SKM-1 treated with dmso at 0.1 percent for 144 hours (cell line): Measurements from ENCODE around the gene FYCO1.

ENCODE experiments used
- DNase-seq: peaks from one replicate; lab custom pipeline; 2025; ENCODE audit not compliant: unreplicated experiment; lab: John Stamatoyannopoulos, UW

FYCO1 gene

GRCh38 chr3:45890405-45890804 lies 105.2 kb downstream of the FYCO1 start:
- no peak for DNase-seq

- no peak for DNase-seq
These were observed 106.3 kb downstream of the FYCO1 start for GRCh38 chr3:45889337-45889736.

- DNase-seq: no peak
These were observed 107.7 kb downstream of the FYCO1 start for GRCh38 chr3:45887759-45888511.

GRCh38 chr3:45887285-45887684 lies 108.3 kb downstream of the FYCO1 start:
- no peak for DNase-seq

- no peak for DNase-seq
These were observed 109.5 kb downstream of the FYCO1 start, which contains the start of gene CCR9 for GRCh38 chr3:45885979-45886705. Gene CCR9, plus strand, starts transcription at chr3:45886543. Its CDS starts 8,391 bp downstream, at chr3:45894934.

GRCh38 chr3:45884368-45885201 lies 111.0 kb downstream of the FYCO1 start:
- no peak for DNase-seq

- no peak for DNase-seq
These were observed 114.3 kb downstream of the FYCO1 start for GRCh38 chr3:45881078-45882022.

GRCh38 chr3:45880725-45881077 lies 114.9 kb downstream of the FYCO1 start:
- DNase-seq: no peak

- DNase-seq: no peak
These were observed 117.5 kb downstream of the FYCO1 start for GRCh38 chr3:45878124-45878523.

- DNase-seq: no peak
These were observed 120.8 kb downstream of the FYCO1 start for GRCh38 chr3:45874677-45875346.

GRCh38 chr3:45873638-45874037 lies 122.0 kb downstream of the FYCO1 start:
- DNase-seq: no peak

- DNase-seq: no peak
These were observed 122.6 kb downstream of the FYCO1 start for GRCh38 chr3:45873036-45873435.

GRCh38 chr3:45872569-45872968 lies 123.1 kb downstream of the FYCO1 start:
- no peak for DNase-seq

- DNase-seq: no peak
These were observed 123.8 kb downstream of the FYCO1 start for GRCh38 chr3:45871780-45872179.

GRCh38 chr3:45870099-45870498 lies 125.5 kb downstream of the FYCO1 start:
- DNase-seq: no peak

GRCh38 chr3:45869638-45870037 lies 126.0 kb downstream of the FYCO1 start:
- no peak for DNase-seq

GRCh38 chr3:45868650-45869049 lies 127.0 kb downstream of the FYCO1 start:
- no peak for DNase-seq

GRCh38 chr3:45868213-45868612 lies 127.4 kb downstream of the FYCO1 start:
- DNase-seq: no peak
